SK-N-SH treated with all-trans-retinoic acid at 6 μM for 48 hours (cell line): ENCODE measurements around the gene FAF2.

ENCODE experiments used
- CSDC2 ChIP-seq: fragments of 250-450 bp; sonication (Bioruptor Pico); IDR thresholded peaks from 2 replicates; pipeline ENCODE4 v1.5.0; 2020; ENCODE audit warnings: mild to moderate bottlenecking, moderate library complexity
- ESRRG ChIP-seq: fragments of 250-450 bp; sonication (Bioruptor Pico); IDR thresholded peaks from 2 replicates; pipeline ENCODE4 v1.6.1; 2021; ENCODE audit warnings: mild to moderate bottlenecking
- GLIS3 ChIP-seq: fragments of 250-450 bp; sonication (Bioruptor Pico); IDR thresholded peaks from 2 replicates; pipeline ENCODE4 v1.5.0; 2020; ENCODE audit warnings: mild to moderate bottlenecking, moderate library complexity
- ZFP3 ChIP-seq: fragments of 250-450 bp; sonication (Bioruptor Pico); IDR thresholded peaks from 2 replicates; pipeline ENCODE4 v1.5.0; 2020; ENCODE audit warnings: mild to moderate bottlenecking, moderate library complexity
- ZFP30 ChIP-seq: fragments of 450-650 bp; formaldehyde crosslinking; IDR thresholded peaks from 2 replicates; pipeline ENCODE4 v1.5.0; 2022; ENCODE audit warnings: mild to moderate bottlenecking, moderate library complexity
- ZNF565 ChIP-seq: fragments of 450-650 bp; formaldehyde crosslinking; conservative IDR thresholded peaks from 2 replicates; pipeline ENCODE4 v1.5.0; 2020; ENCODE audit warnings: low read depth, mild to moderate bottlenecking, moderate library complexity
- TF ChIP-seq, protein P1 (sequence below): fragments of 250-450 bp; sonication (Bioruptor Pico); IDR thresholded peaks from 2 replicates; pipeline ENCODE4 v1.5.1; 2020; ENCODE audit warnings: low read depth, mild to moderate bottlenecking, moderate library complexity
- TF ChIP-seq, protein P2 (sequence below): fragments of 250-450 bp; sonication (Bioruptor Pico); IDR thresholded peaks from 2 replicates; pipeline ENCODE4 v1.8.0; 2020; ENCODE audit warnings: mild to moderate bottlenecking, moderate library complexity, borderline replicate concordance

DNA sequence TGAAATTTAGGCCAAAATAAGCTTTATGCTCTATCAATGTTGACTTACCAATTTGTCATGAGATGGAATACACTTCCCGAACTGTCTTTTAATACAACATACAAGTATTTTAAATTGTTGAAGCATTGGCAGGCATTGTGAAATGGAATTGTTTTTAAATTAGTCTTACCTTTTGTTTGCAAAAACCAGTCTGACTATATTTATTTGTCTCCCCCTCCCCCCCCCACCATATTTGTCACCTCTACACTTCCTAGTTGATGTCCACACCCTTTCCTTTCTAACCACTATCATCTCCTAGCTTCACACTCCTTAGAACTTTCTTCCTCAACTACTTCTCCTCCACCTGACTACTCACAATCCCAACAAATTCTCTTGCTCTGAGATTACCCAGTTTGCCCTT, 40.9 kb downstream of the FAF2 start:
- TF ChIP-seq ZFP30 (CRISPR knock-in tag) (no peak), ESRRG (CRISPR knock-in tag) (no peak), ZNF565 (no peak), ZFP3 (no peak), CSDC2 (CRISPR knock-in tag) (no peak), GLIS3 (no peak)
- TF ChIP-seq, protein P1, sequence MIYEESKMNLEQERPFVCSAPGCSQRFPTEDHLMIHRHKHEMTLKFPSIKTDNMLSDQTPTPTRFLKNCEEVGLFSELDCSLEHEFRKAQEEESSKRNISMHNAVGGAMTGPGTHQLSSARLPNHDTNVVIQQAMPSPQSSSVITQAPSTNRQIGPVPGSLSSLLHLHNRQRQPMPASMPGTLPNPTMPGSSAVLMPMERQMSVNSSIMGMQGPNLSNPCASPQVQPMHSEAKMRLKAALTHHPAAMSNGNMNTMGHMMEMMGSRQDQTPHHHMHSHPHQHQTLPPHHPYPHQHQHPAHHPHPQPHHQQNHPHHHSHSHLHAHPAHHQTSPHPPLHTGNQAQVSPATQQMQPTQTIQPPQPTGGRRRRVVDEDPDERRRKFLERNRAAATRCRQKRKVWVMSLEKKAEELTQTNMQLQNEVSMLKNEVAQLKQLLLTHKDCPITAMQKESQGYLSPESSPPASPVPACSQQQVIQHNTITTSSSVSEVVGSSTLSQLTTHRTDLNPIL (CRISPR knock-in tag): no peak
- TF ChIP-seq, protein P2, sequence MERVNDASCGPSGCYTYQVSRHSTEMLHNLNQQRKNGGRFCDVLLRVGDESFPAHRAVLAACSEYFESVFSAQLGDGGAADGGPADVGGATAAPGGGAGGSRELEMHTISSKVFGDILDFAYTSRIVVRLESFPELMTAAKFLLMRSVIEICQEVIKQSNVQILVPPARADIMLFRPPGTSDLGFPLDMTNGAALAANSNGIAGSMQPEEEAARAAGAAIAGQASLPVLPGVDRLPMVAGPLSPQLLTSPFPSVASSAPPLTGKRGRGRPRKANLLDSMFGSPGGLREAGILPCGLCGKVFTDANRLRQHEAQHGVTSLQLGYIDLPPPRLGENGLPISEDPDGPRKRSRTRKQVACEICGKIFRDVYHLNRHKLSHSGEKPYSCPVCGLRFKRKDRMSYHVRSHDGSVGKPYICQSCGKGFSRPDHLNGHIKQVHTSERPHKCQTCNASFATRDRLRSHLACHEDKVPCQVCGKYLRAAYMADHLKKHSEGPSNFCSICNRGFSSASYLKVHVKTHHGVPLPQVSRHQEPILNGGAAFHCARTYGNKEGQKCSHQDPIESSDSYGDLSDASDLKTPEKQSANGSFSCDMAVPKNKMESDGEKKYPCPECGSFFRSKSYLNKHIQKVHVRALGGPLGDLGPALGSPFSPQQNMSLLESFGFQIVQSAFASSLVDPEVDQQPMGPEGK (CRISPR knock-in tag): no peak
